HCT116 (cell line): Measurements from ENCODE around the gene NECAB3. TPM values are rescaled to one million over a fixed set of nuclear protein-coding genes. Genes with fewer than 3 reads are reported as not detected.

Experiments
- ATAC-seq: fragments of 200-7000 bp; cut with Tn5 transposase; 2 replicates; pipeline ENCODE4 v1.9.1; 2020; ENCODE audit warnings: mild to moderate bottlenecking, moderate library complexity
- BruUV-seq: library from RNA; stranded (reverse); fragments of 400-500 nt; replicated peaks from 2 replicates; lab custom pipeline; 2021; lab: Mats Ljungman, UMichigan
- CTCF ChIA-PET: fragments of 300-600 bp; sonication (Branson Sonifier 250); formaldehyde crosslinking; loops from one replicate; lab custom pipeline; 2021; ENCODE audit warnings: antibody characterized with exemption; lab: Charles Lee
- POLR2A ChIA-PET: fragments of 300-600, 350-600 bp; sonication (Branson Sonifier 250); formaldehyde crosslinking; loops from one replicate; lab custom pipeline; 2021; ENCODE audit warnings: antibody characterized with exemption; lab: Charles Lee
- RAD21 ChIA-PET, 2 experiments: fragments of 300-600 bp; sonication (Branson Sonifier 250); formaldehyde crosslinking; loops; one replicate each; lab custom pipeline; 2023; ENCODE audit warnings: low total read pairs in 2 of 2; ENCODE audit not compliant: uncharacterized antibody in 2 of 2, unreplicated experiment in 2 of 2, low non-redundant PET in 1 of 2; lab: Charles Lee
- DNase-seq: peaks from one replicate; pipeline ENCODE4 v3.0.0-alpha.2; 2010; ENCODE audit warnings: low read depth, low spot score
- H2AFZ ChIP-seq: fragments of 200-600 bp; shearing (Covaris generic), sonication (generic); 2 replicates; pipeline ENCODE4 v1.6.1; 2017; ENCODE audit warnings: low read depth, mixed run types, mixed read lengths, antibody characterized with exemption, low read length; ENCODE audit not compliant: poor library complexity, severe bottlenecking
- H3K27ac ChIP-seq: 2 replicates; pipeline ENCODE4 v1.5.1; 2012; ENCODE audit warnings: low read depth, low read length
- H3K27me3 ChIP-seq: fragments of 200-600 bp; sonication (generic); 2 replicates; pipeline ENCODE4 v1.6.1; 2016; ENCODE audit warnings: mixed run types, low read length, mixed read lengths; ENCODE audit not compliant: insufficient read depth
- H3K36me3 ChIP-seq, 2 experiments: fragments of 200-500 bp in 1 of 2; fragments of 200-600 bp in 1 of 2; sonication (Bioruptor generic) in 1 of 2; sonication (generic) in 1 of 2; 2 replicates each; pipeline versions ENCODE4 v1.5.1 to v1.6.1; 2014 to 2016; ENCODE audit warnings: low read length in 2 of 2, inconsistent platforms in 1 of 2, mixed read lengths in 1 of 2, mixed run types in 1 of 2; ENCODE audit not compliant: insufficient read depth in 2 of 2, control insufficient read depth in 1 of 2
- H3K4me1 ChIP-seq, 2 experiments: fragments of 200-600 bp in 1 of 2; sonication (generic) in 1 of 2; 2 replicates each; pipeline versions ENCODE4 v1.5.1 to v1.6.1; 2012 to 2017; ENCODE audit warnings: low read length in 2 of 2, inconsistent platforms in 1 of 2, mild to moderate bottlenecking in 1 of 2, mixed read lengths in 1 of 2, mixed run types in 1 of 2, moderate library complexity in 1 of 2; ENCODE audit not compliant: insufficient read depth in 2 of 2, control insufficient read depth in 1 of 2
- H3K4me2 ChIP-seq: fragments of 200-600 bp; sonication (generic); 2 replicates; pipeline ENCODE4 v1.6.1; 2017; ENCODE audit warnings: mixed run types, low read length, mixed read lengths
- H3K4me3 ChIP-seq, 2 experiments: fragments of 200-600 bp in 1 of 2; sonication (generic) in 1 of 2; replicated peaks in 1 of 2; 2 replicates each; pipeline ENCODE4 v1.5.1; 2011 to 2016; ENCODE audit warnings: low read length in 2 of 2, control low read depth in 1 of 2, low read depth in 1 of 2, mild to moderate bottlenecking in 1 of 2, mixed read lengths in 1 of 2, mixed run types in 1 of 2
- H3K79me2 ChIP-seq: fragments of 200-600 bp; sonication (generic); 2 replicates; pipeline ENCODE4 v1.6.1; 2017; ENCODE audit warnings: mild to moderate bottlenecking, mixed run types, low read length, moderate library complexity, mixed read lengths; ENCODE audit not compliant: insufficient read depth
- H3K9ac ChIP-seq: fragments of 200-600 bp; sonication (generic); 2 replicates; pipeline ENCODE4 v1.6.1; 2016; ENCODE audit warnings: low read length, mixed read lengths
- H3K9me2 ChIP-seq: fragments of 200-600 bp; sonication (generic), shearing (Covaris generic); 2 replicates; pipeline ENCODE4 v1.6.1; 2017; ENCODE audit warnings: mixed run types, mild to moderate bottlenecking, moderate library complexity; ENCODE audit not compliant: insufficient read depth
- H3K9me3 ChIP-seq, 2 experiments: fragments of 200-500 bp in 1 of 2; fragments of 200-600 bp in 1 of 2; sonication (Bioruptor generic) in 1 of 2; sonication (generic) in 1 of 2; 2 replicates each; pipeline ENCODE4 v1.6.1; 2014 to 2017; ENCODE audit warnings: low read length in 2 of 2, mixed read lengths in 2 of 2, inconsistent platforms in 1 of 2, low read depth in 1 of 2, mild to moderate bottlenecking in 1 of 2, mixed run types in 1 of 2, moderate library complexity in 1 of 2; ENCODE audit not compliant: control insufficient read depth in 1 of 2, insufficient read depth in 1 of 2
- H4K20me1 ChIP-seq: fragments of 200-600 bp; sonication (generic), shearing (Covaris generic); 2 replicates; pipeline ENCODE4 v1.6.1; 2017; ENCODE audit warnings: mixed run types, mild to moderate bottlenecking, moderate library complexity; ENCODE audit not compliant: insufficient read depth
- CEBPB ChIP-seq: IDR thresholded peaks from 2 replicates; pipeline ENCODE4 v1.6.1; 2012; ENCODE audit warnings: low read depth
- CTCF ChIP-seq, 3 experiments: fragments of 200-600 bp in 1 of 3; sonication (generic) in 1 of 3; IDR thresholded peaks in 2 of 3; conservative IDR thresholded peaks in 1 of 3; 2 replicates each; pipeline ENCODE4 v1.5.1; 2012 to 2017; ENCODE audit warnings: low read depth in 2 of 3, low read length in 2 of 3, antibody characterized with exemption in 1 of 3, borderline replicate concordance in 1 of 3, control low read depth in 1 of 3, mild to moderate bottlenecking in 1 of 3, mixed read lengths in 1 of 3, mixed run types in 1 of 3, moderate library complexity in 1 of 3; ENCODE audit not compliant: insufficient read depth in 1 of 3
- EGR1 ChIP-seq: IDR thresholded peaks from 2 replicates; pipeline ENCODE4 v1.6.1; 2012; ENCODE audit warnings: low read depth
- ELF1 ChIP-seq: IDR thresholded peaks from 2 replicates; pipeline ENCODE4 v1.6.1; 2012; ENCODE audit warnings: low read depth, borderline replicate concordance
- EZH2 ChIP-seq: fragments of 200-600 bp; sonication (generic); IDR thresholded peaks from 2 replicates; pipeline ENCODE4 v1.6.1; 2017; ENCODE audit warnings: antibody characterized with exemption, mixed run types
- EZH2phosphoT487 ChIP-seq: fragments of 200-600 bp; IDR thresholded peaks from 2 replicates; pipeline ENCODE4 v1.6.1; 2018; ENCODE audit warnings: antibody characterized with exemption, borderline replicate concordance
- JUND ChIP-seq: IDR thresholded peaks from 2 replicates; pipeline ENCODE4 v1.6.1; 2012
- POLR2A ChIP-seq: IDR thresholded peaks from 2 replicates; pipeline ENCODE4 v1.7.0; 2011; ENCODE audit warnings: borderline replicate concordance; ENCODE audit not compliant: insufficient read depth, insufficient read length; ENCODE audit errors: extremely low read depth
- POLR2AphosphoS5 ChIP-seq: IDR thresholded peaks from 2 replicates; pipeline ENCODE4 v1.6.1; 2011; ENCODE audit warnings: mild to moderate bottlenecking, low read depth, low read length, moderate library complexity
- REST ChIP-seq: IDR thresholded peaks from 2 replicates; pipeline ENCODE4 v1.6.1; 2012; ENCODE audit warnings: low read depth
- SIN3A ChIP-seq: IDR thresholded peaks from 2 replicates; pipeline ENCODE4 v1.6.1; 2012; ENCODE audit warnings: low read depth
- SP1 ChIP-seq: IDR thresholded peaks from 2 replicates; pipeline ENCODE4 v1.6.1; 2012; ENCODE audit warnings: low read depth
- TCF7L2 ChIP-seq: IDR thresholded peaks from 2 replicates; pipeline ENCODE4 v1.7.0; 2011; ENCODE audit warnings: borderline replicate concordance, inconsistent platforms; ENCODE audit not compliant: insufficient read depth, insufficient read length; ENCODE audit errors: extremely low read depth
- ZBTB33 ChIP-seq: IDR thresholded peaks from 2 replicates; pipeline ENCODE4 v1.6.1; 2011; ENCODE audit warnings: mild to moderate bottlenecking, low read length, moderate library complexity; ENCODE audit not compliant: insufficient replicate concordance; ENCODE audit errors: extremely low read depth
- ZFX ChIP-seq: fragments of 450-650 bp; IDR thresholded peaks from 2 replicates; pipeline ENCODE4 v1.6.1; 2017
- ZNF274 ChIP-seq: fragments of 200-500 bp; sonication (Bioruptor generic); IDR thresholded peaks from 2 replicates; pipeline ENCODE4 v1.6.1; 2014; ENCODE audit warnings: mild to moderate bottlenecking, low read depth, low read length, inconsistent platforms
- intact Hi-C: fragments of 100-400 bp; cut with micrococcal nuclease; formaldehyde crosslinking; loops from 2 replicates; pipeline ENCODE4 v1.10.0; 2022
- total RNA-seq: library from RNA; stranded (reverse); gene quantifications from one replicate; pipeline ENCODE4 v1.2.1, GENCODE V29; 2021; ENCODE audit not compliant: unreplicated experiment

NECAB3 gene
- total RNA-seq, 1 experiment from 2014 or later = 48.1 TPM

GRCh38 chr20:33629533-33629932, 44.7 kb downstream of the NECAB3 start:
- Histone ChIP-seq H3K4me1 (no peaks in the 10 kb centered on the region), H3K36me3 (no peaks in the 10 kb centered on the region; a peak in 1 of 4 replicates), H3K9ac (no peak overlapping the region), H3K4me3 (no peak overlapping the region), H3K9me2 (no peaks in the 10 kb centered on the region), H3K27ac (no peak overlapping the region), H3K79me2 (no peaks in the 10 kb centered on the region), H4K20me1 (no peaks in the 10 kb centered on the region), H3K27me3 (no peaks in the 10 kb centered on the region), H3K4me2 (no peak overlapping the region), H2AFZ (no peak overlapping the region), H3K9me3 (no peaks in the 10 kb centered on the region)
- no peak for ATAC-seq
- RAD21 ChIA-PET = no interaction called here
- no peak for DNase-seq
- no TSS peak for BruUV-seq
- CTCF ChIA-PET = no interaction called here
- intact Hi-C loops = no loop called here
- POLR2A ChIA-PET = no interaction called here
- no peak for TF ChIP-seq EZH2
- no peak for TF ChIP-seq SIN3A
- TF ChIP-seq TCF7L2 = no peak
- no peak for TF ChIP-seq EZH2phosphoT487
- no peak for TF ChIP-seq SP1
- TF ChIP-seq POLR2A = no peak
- TF ChIP-seq POLR2AphosphoS5 = no peak
- no peak for TF ChIP-seq ZFX
- TF ChIP-seq EGR1 = no peak
- TF ChIP-seq ZNF274 = no peak
- TF ChIP-seq REST = no peak
- TF ChIP-seq ZBTB33 = no peak
- no peak for TF ChIP-seq CEBPB
- no peak for TF ChIP-seq ELF1
- TF ChIP-seq JUND = no peak
- no peak for TF ChIP-seq CTCF (IDR thresholded peaks at IDR 0.05 in 2 of 3, conservative IDR thresholded peaks at IDR 0.05 in 1 of 3; ENCODE audit: borderline replicate concordance in 1 of 3, insufficient read depth in 1 of 3, low read depth in 2 of 3, low read length in 2 of 3)
